Stimulated activated CD8-positive, alpha-beta memory T cell treated with anti-CD3 and anti-CD28 coated beads, Interleukin-7, amount 100 ng/mL, for 4 hours (primary cell): Measurements from ENCODE around the gene HMGB4.

Experiments
- DNase-seq, 2 donors: peaks; one replicate each; pipeline ENCODE4 v3.0.0-alpha.2; 2020; ENCODE audit warnings: low read depth in 2 of 2

HMGB4 gene

DNA sequence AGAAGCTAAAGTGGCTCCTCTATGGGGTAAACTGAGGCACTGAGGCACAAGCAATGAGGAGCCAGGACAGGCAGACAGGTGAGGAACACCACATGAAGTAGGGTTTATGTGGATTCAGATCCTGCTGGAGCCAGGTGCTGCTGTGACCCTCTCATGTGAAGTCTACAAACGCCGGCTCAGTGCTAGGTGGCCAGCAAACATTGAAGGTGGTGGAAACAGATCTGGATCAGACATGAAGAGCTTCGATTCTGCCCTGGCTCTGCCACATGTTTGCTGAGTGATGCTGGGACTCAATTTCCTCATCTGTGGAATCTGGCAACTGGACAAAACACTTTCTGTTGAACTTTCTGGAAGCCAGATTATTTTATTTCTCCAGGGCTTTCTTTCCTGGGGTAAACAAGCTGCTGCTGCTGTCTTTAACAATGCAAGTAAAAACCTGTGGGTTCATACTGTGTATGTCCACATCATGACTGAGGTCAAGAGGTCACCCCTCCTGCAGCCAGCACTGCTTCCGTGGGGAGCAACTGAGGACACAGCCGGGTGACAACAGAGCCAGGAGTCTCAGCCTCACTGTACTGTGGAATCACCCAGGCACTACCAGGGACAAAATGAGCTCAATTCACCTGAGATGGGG is 33.3 kb downstream of the HMGB4 start:
- DNase-seq: no peak

GRCh38 chr1:33898406-33898805 is 34.5 kb downstream of the HMGB4 start:
- no peak for DNase-seq

- DNase-seq: no peak
Measured at GRCh38 chr1:33898881-33899280, 35.0 kb downstream of the HMGB4 start.

DNA sequence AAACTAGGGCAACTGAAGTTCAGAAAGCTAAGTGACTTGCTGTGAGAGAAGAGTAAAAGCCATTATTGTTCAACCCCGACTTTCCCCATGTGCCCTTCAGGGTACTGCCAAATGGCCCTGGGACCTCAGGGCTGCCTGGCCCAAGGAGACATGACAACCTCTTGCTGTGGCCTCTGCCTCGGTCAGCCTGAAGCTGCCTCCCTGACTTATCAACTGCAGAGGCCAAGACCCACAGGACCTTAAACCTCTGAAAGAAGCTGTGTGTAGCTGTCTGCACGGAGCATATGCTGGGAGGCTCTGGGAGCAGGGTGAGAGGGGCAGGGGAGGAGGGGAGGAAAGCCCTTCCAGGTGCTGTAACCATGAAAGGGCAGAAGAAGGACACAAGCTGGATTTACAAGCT is 35.9 kb downstream of the HMGB4 start:
- no peak for DNase-seq

DNA sequence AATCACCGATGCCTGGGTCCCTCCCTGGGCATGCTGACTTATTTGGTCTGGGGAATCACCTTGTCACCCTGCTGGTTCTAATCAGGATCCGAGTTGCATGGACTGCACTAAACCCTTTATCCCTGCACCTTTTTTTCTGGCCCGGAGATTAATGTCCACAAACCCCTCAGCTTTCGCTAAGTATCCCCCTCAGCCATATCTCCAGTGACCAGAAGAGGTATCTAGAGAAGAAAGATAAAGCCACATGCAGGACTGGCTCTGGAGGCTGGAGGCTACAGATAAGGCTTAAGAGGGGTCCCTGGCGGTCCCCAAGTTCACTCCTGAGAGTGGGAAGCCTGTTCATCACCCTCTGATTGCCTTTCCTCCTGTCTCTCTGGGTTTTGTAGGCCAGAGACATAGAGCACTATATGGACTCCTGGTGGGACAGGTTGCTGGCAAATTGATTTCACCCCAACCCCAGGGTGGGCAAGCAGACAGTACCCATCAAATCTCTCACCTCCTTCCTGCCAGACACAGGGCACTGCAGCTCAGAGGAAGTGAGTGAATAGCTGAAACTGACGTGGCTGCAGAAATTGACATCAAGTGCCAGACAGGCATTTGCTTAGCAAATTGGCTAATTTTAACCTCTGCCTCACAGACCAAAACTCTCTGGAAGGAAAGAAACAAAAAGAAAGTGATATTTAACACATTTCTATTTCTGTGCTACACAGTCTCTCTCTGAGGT is 38.8 kb downstream of the HMGB4 start:
- no peak for DNase-seq

- no peak for DNase-seq
Measured at GRCh38 chr1:33903210-33903589, 39.3 kb downstream of the HMGB4 start.

- no peak for DNase-seq
Measured at GRCh38 chr1:33905241-33905640, 41.4 kb downstream of the HMGB4 start.

DNA sequence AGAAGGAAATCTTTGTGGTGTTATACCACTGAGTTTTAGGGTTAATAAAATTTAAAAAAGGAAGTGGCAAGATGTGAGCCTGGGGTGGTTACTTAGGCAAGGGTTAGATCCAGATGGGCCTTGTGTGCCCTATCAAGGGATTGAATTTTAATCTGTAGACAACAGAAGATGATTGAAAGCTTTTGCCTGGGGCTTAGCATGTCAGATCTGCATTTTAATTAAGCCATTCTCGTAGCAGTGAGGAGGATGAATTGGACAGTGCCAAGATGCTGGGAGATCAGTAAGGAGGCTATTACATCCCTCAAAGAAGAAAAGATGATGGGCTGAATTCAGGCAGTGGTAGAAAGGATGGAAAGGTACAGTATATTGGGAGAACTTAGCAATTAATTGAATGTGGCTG is 42.3 kb downstream of the HMGB4 start:
- DNase-seq: no peak

DNA sequence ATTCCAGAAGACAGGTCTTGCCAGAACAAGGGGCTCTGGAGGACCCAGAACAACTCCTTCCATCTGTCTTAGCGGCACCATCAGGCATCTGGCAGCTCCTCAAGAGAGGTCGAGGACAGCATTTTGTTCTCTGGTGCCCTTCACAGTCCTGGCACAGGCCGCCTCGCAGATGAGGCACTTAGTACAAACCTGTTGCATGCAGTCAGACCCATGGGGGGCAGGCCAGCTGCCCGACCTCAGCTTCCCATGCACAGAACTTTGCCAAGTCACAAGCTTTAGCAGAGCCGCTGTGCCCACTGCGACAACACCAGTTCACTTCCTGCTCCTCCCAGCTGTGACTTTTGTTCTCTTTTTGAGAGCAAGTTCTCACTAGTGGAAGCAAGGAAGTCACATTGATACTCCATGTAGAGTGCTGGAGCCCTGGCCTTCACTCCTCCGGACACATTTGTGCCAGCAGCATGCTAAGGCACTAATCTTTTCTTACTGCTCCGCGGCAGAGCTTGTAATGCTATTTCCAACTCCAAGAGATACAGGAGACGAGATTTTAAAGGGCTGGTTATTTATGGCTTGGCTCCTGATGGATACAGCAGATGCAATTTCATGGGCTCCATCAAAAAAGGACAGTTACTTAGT is 44.6 kb downstream of the HMGB4 start:
- no peak for DNase-seq
